Caki2 (cell line): ENCODE results near the gene PRKCZ. TPM values are rescaled to one million over a fixed set of nuclear protein-coding genes. Genes with fewer than 3 reads are reported as not detected.
"Not testable (repeated sequence)": the region's sequence is repeated elsewhere in the genome, so short reads cannot be mapped to it uniquely, and the experiment has no call there.

Source experiments
- DNase-seq: peaks from one replicate; pipeline ENCODE4 v3.0.0-alpha.2; 2015; ENCODE audit warnings: low read depth
- in situ Hi-C: cut with HindIII; loops from 2 replicates; pipeline ENCODE4 v1.10.0; 2016; ENCODE audit warnings: low sequenced_read_pairs, low pct_unique_long_range_greater_than_20kb, mixed read lengths
- total RNA-seq: library from RNA; depleted of rRNA; stranded (reverse); fragments of >200 nt; shearing (Covaris generic); gene quantifications from 2 replicates; pipeline ENCODE4 v1.2.3, GENCODE V29; 2014; ENCODE audit warnings: low replicate concordance

PRKCZ gene
- total RNA-seq, 1 experiment from 2014 or later: 60.4 TPM

- no peak for DNase-seq
- in situ Hi-C loops: no loop called here
Measured at GRCh38 chr1:2093055-2093454, 42.8 kb downstream of the PRKCZ start.

GRCh38 chr1:2093636-2094035 lies 43.4 kb downstream of the PRKCZ start:
- in situ Hi-C loops: no loop called here
- DNase-seq: no peak

DNA sequence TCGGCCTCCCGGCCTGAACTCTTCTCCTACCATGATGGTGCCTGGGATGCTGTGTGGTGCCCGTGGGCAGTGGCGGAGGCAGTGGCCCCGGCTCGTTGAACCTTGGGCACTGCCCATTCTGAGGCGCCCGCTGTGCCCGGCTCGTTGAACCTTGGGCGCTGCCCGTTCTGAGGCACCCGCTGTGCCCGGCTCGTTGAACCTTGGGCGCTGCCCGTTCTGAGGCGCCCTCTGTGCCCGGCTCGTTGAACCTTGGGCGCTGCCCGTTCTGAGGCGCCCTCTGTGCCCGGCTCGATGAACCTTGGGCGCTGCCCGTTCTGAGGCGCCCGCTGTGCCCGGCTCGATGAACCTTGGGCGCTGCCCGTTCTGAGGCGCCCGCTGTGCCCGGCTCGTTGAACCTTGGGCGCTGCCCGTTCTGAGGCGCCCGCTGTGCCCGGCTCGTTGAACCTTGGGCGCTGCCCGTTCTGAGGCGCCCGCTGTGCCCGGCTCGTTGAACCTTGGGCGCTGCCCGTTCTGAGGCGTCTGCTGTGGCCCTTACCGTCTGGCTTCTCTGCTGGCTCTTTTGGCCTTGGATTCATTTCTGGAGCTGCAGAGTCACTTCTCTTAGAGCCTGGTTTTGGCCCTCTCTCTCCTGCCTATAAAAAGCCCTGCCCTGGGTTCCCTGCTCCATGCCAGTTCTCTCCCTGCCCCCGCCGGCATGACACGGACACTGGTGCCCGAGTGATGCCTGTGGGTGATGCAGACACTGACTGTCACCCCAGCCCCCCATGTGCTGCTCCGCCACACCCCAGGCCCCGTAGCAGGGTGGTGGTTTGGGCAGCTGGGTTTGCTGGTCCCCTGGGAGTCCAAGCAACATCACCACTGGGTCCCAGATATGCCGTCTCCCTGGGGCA lies 44.3 kb downstream of the PRKCZ start:
- in situ Hi-C loops, DNase-seq: not testable (repeated sequence)

- in situ Hi-C loops: no loop called here
- DNase-seq: no peak
Measured at GRCh38 chr1:2095394-2095793, 45.2 kb downstream of the PRKCZ start.

GRCh38 chr1:2095981-2096736 lies 45.9 kb downstream of the PRKCZ start:
- in situ Hi-C loops: no loop called here

GRCh38 chr1:2097386-2098300 lies 47.4 kb downstream of the PRKCZ start:
- in situ Hi-C loops: no loop called here
- peak; percentile 37 for DNase-seq

More at GRCh38 chr1:2095981-2096736, 45.9 kb downstream of the PRKCZ start:
- no peak for DNase-seq

DNA sequence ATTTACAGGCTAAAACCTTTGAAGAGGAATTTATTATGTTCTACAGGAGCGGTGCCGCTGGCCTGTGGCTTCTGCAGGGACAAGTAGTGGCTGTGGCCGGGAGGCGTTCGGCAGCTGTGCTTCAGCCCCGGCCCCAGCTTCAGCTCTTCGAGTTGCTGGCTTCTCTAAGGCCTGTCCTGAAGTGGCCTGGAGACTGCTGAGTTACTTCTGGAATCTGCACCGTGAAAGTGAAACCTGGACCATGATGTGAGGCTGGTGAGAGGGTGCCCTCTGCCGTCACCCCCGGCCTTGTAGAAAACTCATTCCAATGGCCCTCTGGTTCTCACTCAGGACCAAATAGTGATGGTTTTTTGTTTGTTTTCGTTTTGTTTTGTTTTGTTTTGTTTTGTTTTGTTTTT lies 48.1 kb downstream of the PRKCZ start:
- in situ Hi-C loops: no loop called here
- no peak for DNase-seq

- no peak for DNase-seq
- in situ Hi-C loops: no loop called here
Measured at GRCh38 chr1:2098839-2099785, 48.9 kb downstream of the PRKCZ start.

- in situ Hi-C loops: no loop called here
- DNase-seq: no peak
Measured at GRCh38 chr1:2099886-2100779, 49.9 kb downstream of the PRKCZ start.

GRCh38 chr1:2100780-2101108 lies 50.5 kb downstream of the PRKCZ start:
- in situ Hi-C loops: no loop called here
- no peak for DNase-seq

DNA sequence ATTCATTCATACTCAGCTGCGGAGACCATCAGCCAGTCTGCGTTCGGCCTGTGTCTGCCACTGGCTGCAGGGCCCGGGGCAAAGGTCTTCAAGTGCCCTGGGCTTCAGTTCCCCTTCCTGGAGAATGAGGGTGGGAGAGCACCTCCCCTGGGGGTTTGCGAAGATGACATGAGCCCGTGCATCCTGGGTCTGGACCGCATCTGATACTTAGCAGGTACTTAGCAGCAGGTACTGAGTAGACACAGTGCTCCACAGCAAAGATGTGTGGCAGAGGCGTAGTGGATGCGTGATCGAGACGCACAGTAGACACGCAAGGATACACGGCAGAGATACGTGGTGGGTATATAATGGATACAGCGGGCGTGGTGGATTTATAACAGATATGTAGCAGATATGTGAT lies 51.3 kb downstream of the PRKCZ start:
- DNase-seq: no peak
- in situ Hi-C loops: no loop called here

DNA sequence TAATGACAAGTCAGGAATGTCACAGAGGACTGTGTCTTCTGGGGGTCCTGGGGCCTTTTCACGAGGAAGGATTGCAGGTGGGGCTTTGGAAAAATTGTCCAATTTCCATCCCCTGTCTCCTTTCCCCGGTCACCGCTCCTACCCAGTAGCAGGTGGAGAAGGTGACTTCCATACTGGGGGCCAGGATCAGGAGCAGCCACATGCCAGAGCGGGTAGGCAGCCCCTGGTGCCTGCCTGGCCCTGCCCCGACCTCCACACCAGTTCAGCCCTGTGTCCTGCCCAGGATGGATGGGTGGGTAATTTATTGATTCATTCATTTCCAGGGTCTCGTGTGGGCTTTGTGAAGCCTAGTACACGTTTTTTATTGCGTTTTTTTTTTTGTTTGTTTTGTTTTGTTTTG lies 51.7 kb downstream of the PRKCZ start:
- no peak for DNase-seq
- in situ Hi-C loops: no loop called here

- in situ Hi-C loops: no loop called here
- no peak for DNase-seq
Measured at GRCh38 chr1:2102753-2103152, 52.5 kb downstream of the PRKCZ start.

DNA sequence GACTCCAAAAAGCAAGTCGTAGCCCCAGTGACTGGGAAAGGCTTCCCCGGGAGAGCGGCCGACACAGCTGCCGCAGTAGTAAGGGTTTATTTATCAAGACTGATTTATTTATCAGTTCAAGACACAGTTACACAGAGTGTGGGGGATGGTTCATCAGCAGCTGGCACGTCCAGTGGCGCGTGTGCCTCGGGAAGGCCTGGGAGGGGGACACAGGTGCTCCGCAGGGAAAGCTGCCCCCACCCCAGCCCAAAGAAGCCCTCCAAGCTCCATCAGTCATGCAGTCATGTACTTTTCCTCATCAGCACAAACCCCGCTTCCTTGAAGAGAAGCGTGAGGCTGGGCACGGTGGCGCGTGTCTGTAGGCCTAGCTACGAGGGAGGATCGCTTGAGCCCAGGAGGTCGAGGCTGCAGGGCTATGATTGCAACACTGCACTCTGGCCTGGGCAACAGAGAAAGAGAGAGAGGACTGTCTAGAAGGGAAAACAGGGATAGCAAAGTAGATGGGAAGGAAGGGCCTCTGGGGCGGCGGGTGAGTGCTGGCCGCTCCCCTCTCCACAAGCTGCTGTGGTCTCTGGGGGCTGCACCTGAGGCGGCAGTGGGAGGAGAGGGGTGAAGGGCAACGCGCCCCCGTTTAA lies 53.2 kb downstream of the PRKCZ start:
- no peak for DNase-seq
- in situ Hi-C loops: no loop called here

DNA sequence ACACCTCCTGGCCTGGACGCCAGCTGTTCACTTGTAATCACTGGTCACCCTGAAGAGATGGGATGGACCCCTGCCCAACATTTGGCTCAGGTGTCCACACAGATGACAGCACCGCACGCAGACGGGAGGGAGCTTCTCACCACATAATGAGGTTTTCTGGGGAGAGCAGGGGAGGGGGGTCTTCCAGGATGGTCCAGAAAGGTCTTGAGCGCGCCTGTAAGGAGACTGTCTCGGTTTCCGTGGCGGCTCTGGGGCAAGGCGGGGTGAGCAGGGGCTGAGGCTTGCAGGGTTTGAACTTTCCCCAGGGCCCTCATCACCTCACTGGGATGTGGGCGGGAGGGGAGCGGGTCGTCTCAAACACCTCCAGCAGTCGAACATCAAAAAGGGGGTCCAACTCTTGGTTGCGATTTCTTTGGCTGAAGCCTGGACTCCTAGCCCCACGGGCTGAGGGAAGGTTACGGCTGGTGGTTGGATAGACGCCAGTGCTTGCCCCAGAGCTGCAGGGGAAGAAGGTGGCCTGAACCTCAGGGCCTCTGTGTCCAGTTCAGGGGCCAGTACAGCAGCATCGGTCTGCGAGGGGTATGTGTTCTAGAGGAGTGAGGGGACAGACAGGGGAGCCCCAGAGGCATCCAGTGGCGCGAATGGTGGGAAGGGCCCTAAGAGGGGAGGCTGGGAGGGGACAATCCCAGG lies 53.8 kb downstream of the PRKCZ start:
- DNase-seq: no peak
- in situ Hi-C loops: no loop called here
